K562 (cell line): ENCODE data around the gene WWOX. TPM values are rescaled to one million over a fixed set of nuclear protein-coding genes. Genes with fewer than 3 reads are reported as not detected.

ENCODE experiments used
- ATAC-seq: fragments of 200-7000 bp; cut with Tn5 transposase; 3 replicates; pipeline ENCODE4 v1.9.1; 2020; ENCODE audit warnings: moderate library complexity
- BruUV-seq: library from RNA; stranded (reverse); fragments of 400-500 nt; replicated peaks from 2 replicates; lab custom pipeline; 2021; lab: Mats Ljungman, UMichigan
- CTCF ChIA-PET: fragments of 300-600 bp; formaldehyde crosslinking; extraction: SDS; loops from one replicate; lab custom pipeline; 2021; ENCODE audit warnings: low intra/inter-chr PET ratio; lab: Yijun Ruan, JAX
- POLR2A ChIA-PET: fragments of 300-600, 350-650 bp; sonication (Branson Sonifier 250); formaldehyde crosslinking; extraction: SDS; loops from one replicate; lab custom pipeline; 2021; ENCODE audit warnings: antibody characterized with exemption, inconsistent platforms; lab: Yijun Ruan, JAX
- DNase-seq, 4 experiments: peaks; one replicate each; pipeline versions ENCODE4 v3.0.0 to v3.0.0-alpha.2; 2011 to 2018; ENCODE audit warnings: low spot score in 3 of 4, mixed read lengths in 3 of 4; ENCODE audit errors: extremely low read depth in 1 of 4
- FAIRE-seq: peaks from 2 replicates; lab custom pipeline; 2011; peaks lifted over from hg19 to GRCh38; lab: Jason Lieb, UNC
- H2AFZ ChIP-seq: 2 replicates; pipeline ENCODE4 v1.6.0; 2011; ENCODE audit warnings: low read depth, low read length, control low read depth, inconsistent platforms
- H3K27ac ChIP-seq: fragments of 200-600 bp; 3 replicates; pipeline ENCODE4 v1.8.0; 2011; ENCODE audit warnings: low read depth, mild to moderate bottlenecking, control low read depth, inconsistent platforms, low read length, moderate library complexity, mixed read lengths; ENCODE audit errors: extremely low read depth
- H3K27me3 ChIP-seq, 2 experiments: fragments of 300-600 bp in 1 of 2; 2 replicates in 1 of 2; 3 replicates in 1 of 2; pipeline versions ENCODE4 v1.6.0 to v1.8.0; 2011; ENCODE audit warnings: inconsistent platforms in 2 of 2, low read length in 2 of 2, mild to moderate bottlenecking in 1 of 2, mixed read lengths in 1 of 2, moderate library complexity in 1 of 2; ENCODE audit not compliant: control insufficient read depth in 2 of 2, insufficient read depth in 2 of 2
- H3K36me3 ChIP-seq: fragments of 300-600 bp; 3 replicates; pipeline ENCODE4 v1.8.0; 2011; ENCODE audit warnings: mild to moderate bottlenecking, low read length, inconsistent platforms; ENCODE audit not compliant: control insufficient read depth, insufficient read depth
- H3K4me1 ChIP-seq, 2 experiments: fragments of 200-600 bp in 1 of 2; replicated peaks in 1 of 2; 2 replicates in 1 of 2; 3 replicates in 1 of 2; pipeline versions ENCODE4 v1.5.1 to v1.8.0; 2011; ENCODE audit warnings: inconsistent platforms in 2 of 2, low read length in 2 of 2, mild to moderate bottlenecking in 1 of 2, mixed read lengths in 1 of 2, moderate library complexity in 1 of 2; ENCODE audit not compliant: control insufficient read depth in 2 of 2, insufficient read depth in 2 of 2
- H3K4me2 ChIP-seq: 2 replicates; pipeline ENCODE4 v1.6.1; 2011; ENCODE audit warnings: low read length, control low read depth, inconsistent platforms, mixed read lengths; ENCODE audit not compliant: insufficient read depth
- H3K4me3 ChIP-seq: fragments of 200-600 bp; sonication (generic), shearing (Covaris generic); 2 replicates; pipeline ENCODE4 v1.5.1; 2016; ENCODE audit warnings: control low read depth, inconsistent platforms
- H3K79me2 ChIP-seq: fragments of 200-600 bp; 3 replicates; pipeline ENCODE4 v1.8.0; 2011; ENCODE audit warnings: low read length, inconsistent platforms; ENCODE audit not compliant: control insufficient read depth, insufficient read depth
- H3K9ac ChIP-seq, 2 experiments: 2 replicates each; pipeline versions ENCODE4 v1.6.0 to v1.6.1; 2011; ENCODE audit warnings: low read depth in 2 of 2, low read length in 2 of 2, control low read depth in 1 of 2, inconsistent platforms in 1 of 2, mild to moderate bottlenecking in 1 of 2, mixed read lengths in 1 of 2; ENCODE audit not compliant: insufficient read depth in 1 of 2
- H3K9me1 ChIP-seq: one replicate; pipeline ENCODE4 v1.6.0; 2011; ENCODE audit warnings: inconsistent platforms, mild to moderate bottlenecking, low read length, moderate library complexity; ENCODE audit not compliant: control insufficient read depth, insufficient read depth
- H3K9me3 ChIP-seq: replicated peaks from 2 replicates; pipeline ENCODE4 v1.5.1; 2011; ENCODE audit warnings: low read depth, low read length, inconsistent platforms; ENCODE audit not compliant: control insufficient read depth, insufficient read depth
- H4K20me1 ChIP-seq: replicated peaks from 2 replicates; pipeline ENCODE4 v1.6.1; 2011; ENCODE audit warnings: low read length, inconsistent platforms, mixed read lengths; ENCODE audit not compliant: control insufficient read depth, insufficient read depth
- FOXM1 ChIP-seq, 2 experiments: fragments of 450-650 bp in 1 of 2; sonication (generic) in 1 of 2; formaldehyde crosslinking in 1 of 2; IDR thresholded peaks; 2 replicates each; pipeline versions ENCODE4 v1.6.1 to v1.9.0; 2017 to 2022; ENCODE audit warnings: low read depth in 2 of 2, mild to moderate bottlenecking in 2 of 2, missing genetic modification reagents in 1 of 2, moderate library complexity in 1 of 2
- KLF16 ChIP-seq: IDR thresholded peaks from 2 replicates; pipeline ENCODE4 v1.6.1; 2016; ENCODE audit warnings: antibody characterized with exemption
- L3MBTL2 ChIP-seq: fragments of 450-650 bp; IDR thresholded peaks from 2 replicates; pipeline ENCODE4 v1.6.1; 2016; ENCODE audit warnings: mild to moderate bottlenecking, moderate library complexity
- MYNN ChIP-seq, 2 experiments: sonication (generic); formaldehyde crosslinking in 1 of 2; IDR thresholded peaks; 2 replicates each; pipeline versions ENCODE4 v1.5.0 to v1.6.1; 2016 to 2020; ENCODE audit warnings: antibody characterized with exemption in 1 of 2, missing genetic modification reagents in 1 of 2
- POLR3G ChIP-seq: IDR thresholded peaks from 2 replicates; pipeline ENCODE4 v1.6.1; 2011; ENCODE audit not compliant: insufficient read length, insufficient replicate concordance; ENCODE audit errors: extremely low read depth
- SOX6 ChIP-seq: fragments of 450-650 bp; IDR thresholded peaks from 2 replicates; pipeline ENCODE4 v1.6.1; 2014; ENCODE audit warnings: mild to moderate bottlenecking
- TBL1XR1 ChIP-seq, 2 experiments: IDR thresholded peaks; 2 replicates each; pipeline ENCODE4 v1.6.1; 2012; ENCODE audit warnings: improper control_type of control experiment in 2 of 2, low read length in 2 of 2, mild to moderate bottlenecking in 1 of 2
- YY1 ChIP-seq, 3 experiments: IDR thresholded peaks; 2 replicates each; pipeline ENCODE4 v1.6.1; 2011; ENCODE audit warnings: low read length in 2 of 3, mild to moderate bottlenecking in 2 of 3, moderate library complexity in 2 of 3, borderline replicate concordance in 1 of 3, control low read depth in 1 of 3, low read depth in 1 of 3; ENCODE audit not compliant: insufficient read depth in 3 of 3, insufficient replicate concordance in 2 of 3, control insufficient read depth in 1 of 3, insufficient read length in 1 of 3; ENCODE audit errors: extremely low read depth in 1 of 3
- ZNF316 ChIP-seq: fragments of 450-650 bp; IDR thresholded peaks from 2 replicates; pipeline ENCODE4 v1.6.1; 2016
- WGBS: fragments of 100-300 bp; shearing (Covaris generic); methylation state at CpG from one replicate; pipeline ENCODE4 v1.1.6; 2016; ENCODE audit warnings: low coverage, mixed read lengths; ENCODE audit not compliant: insufficient coverage; ENCODE audit errors: missing lambda C conversion rate; 5-methylcytosine and 5-hydroxymethylcytosine counted together
- in situ Hi-C: fragments of 300-500 bp; cut with MboI; formaldehyde crosslinking; loops from 4 replicates; pipeline ENCODE4 v1.15.0; 2018; ENCODE audit warnings: inconsistent platforms, mixed read lengths
- intact Hi-C: fragments of 100-400 bp; cut with micrococcal nuclease; formaldehyde crosslinking; loops from 2 replicates; pipeline ENCODE4 v1.14.2; 2022
- polyA plus RNA-seq, 8 experiments: library from polyadenylated mRNA; depleted of rRNA in 4 of 8; stranded (reverse) in 5 of 8; unstranded in 3 of 8; fragments of >200 nt; fragmentation: Nextera tagmentation in 2 of 8; fragmentation: Illumina TruSeq in 1 of 8; extraction: Ambion mirVana in 2 of 8; extraction: Trizol in 1 of 8; gene quantifications; 2 replicates each; pipeline versions ENCODE4 v1.2.1 to v1.2.3, GENCODE V29; 2011 to 2014; ENCODE audit warnings: inconsistent platforms in 1 of 8, missing spikeins in 1 of 8
- total RNA-seq, 7 experiments: library from RNA; depleted of rRNA in 6 of 7; stranded (reverse); fragments of >200 nt in 6 of 7; fragmentation: Illumina TruSeq in 2 of 7; extraction: Trizol in 2 of 7; gene quantifications; 2 replicates each; pipeline versions ENCODE4 v1.2.1 to v1.2.3, GENCODE V29; 2011 to 2021; ENCODE audit warnings: low replicate concordance in 1 of 7
- TF ChIP-seq, protein P1 (sequence below): fragments of 200-800 bp; sonication (Bioruptor generic); IDR thresholded peaks from 2 replicates; pipeline ENCODE4 v1.6.1; 2017; ENCODE audit warnings: missing genetic modification characterization, missing compliant biosample characterization
- TF ChIP-seq, protein P2 (sequence below): fragments of 250-450 bp; sonication (Bioruptor Pico); IDR thresholded peaks from 2 replicates; pipeline ENCODE4 v1.4.0; 2020; ENCODE audit warnings: mild to moderate bottlenecking, moderate library complexity

Gene WWOX
- total and polyA plus RNA-seq, 9 of the 15 experiments (the other 6 are each of a cell fraction or from before 2014, with no cell fraction given) = 1.6 to 22.7 (median 8.1) TPM

DNA sequence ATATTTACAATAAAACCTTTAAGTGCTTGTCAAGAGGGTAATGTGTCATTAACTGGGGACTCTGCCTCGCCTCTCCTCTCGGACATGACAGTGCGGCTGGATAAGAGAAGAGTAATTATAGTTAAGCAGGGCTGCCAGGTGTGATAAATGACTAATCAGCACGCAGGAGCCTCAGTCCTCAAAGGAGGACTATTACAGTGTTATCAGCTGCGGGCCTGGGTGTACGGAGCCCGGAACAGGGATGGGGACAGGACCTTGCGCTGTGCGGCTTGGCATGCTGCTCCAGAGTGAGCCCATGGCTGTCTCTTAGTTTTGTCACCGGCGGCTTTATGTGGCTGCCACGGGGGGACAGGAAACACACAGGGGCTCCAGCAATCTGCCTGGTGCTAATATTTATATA lies 893.9 kb downstream of the WWOX start:
- Histone ChIP-seq H3K4me1 (peaks cover 6 to 8% of the 10 kb centered on the region in 2 experiments; a peak in 4 of 5 replicates), H3K79me2 (no peaks in the 10 kb centered on the region), H2AFZ (no peak overlapping the region), H3K9me1 (no peaks in the 10 kb centered on the region), H3K27ac (no peak overlapping the region), H3K9ac (no peak overlapping the region), H3K4me2 (peak overlapping the region; percentile 22; the same call in 1 of the 2 replicates), H4K20me1 (peaks cover 9% of the 10 kb centered on the region), H3K36me3 (no peaks in the 10 kb centered on the region), H3K9me3 (no peaks in the 10 kb centered on the region), H3K27me3 (peaks cover 38 to 43% of the 10 kb centered on the region in 2 experiments), H3K4me3 (no peak overlapping the region)
- ChIA-PET CTCF (no interaction called here), POLR2A (no interaction called here)
- DNase-seq (peak; percentile 14 to 76 (median 46)), ATAC-seq (peak; percentile 96), FAIRE-seq (no peak)
- no TSS peak for BruUV-seq
- in situ Hi-C loops (no loop called here), intact Hi-C loops (no loop called here)
- 0% methylated on average over 12 of the region's 12 CpGs for WGBS
- TF ChIP-seq, protein P1, sequence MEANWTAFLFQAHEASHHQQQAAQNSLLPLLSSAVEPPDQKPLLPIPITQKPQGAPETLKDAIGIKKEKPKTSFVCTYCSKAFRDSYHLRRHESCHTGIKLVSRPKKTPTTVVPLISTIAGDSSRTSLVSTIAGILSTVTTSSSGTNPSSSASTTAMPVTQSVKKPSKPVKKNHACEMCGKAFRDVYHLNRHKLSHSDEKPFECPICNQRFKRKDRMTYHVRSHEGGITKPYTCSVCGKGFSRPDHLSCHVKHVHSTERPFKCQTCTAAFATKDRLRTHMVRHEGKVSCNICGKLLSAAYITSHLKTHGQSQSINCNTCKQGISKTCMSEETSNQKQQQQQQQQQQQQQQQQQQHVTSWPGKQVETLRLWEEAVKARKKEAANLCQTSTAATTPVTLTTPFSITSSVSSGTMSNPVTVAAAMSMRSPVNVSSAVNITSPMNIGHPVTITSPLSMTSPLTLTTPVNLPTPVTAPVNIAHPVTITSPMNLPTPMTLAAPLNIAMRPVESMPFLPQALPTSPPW (CRISPR knock-in tag) = no peak
- TF ChIP-seq L3MBTL2 (no peak), YY1 (IDR thresholded peaks at IDR 0.05; ENCODE audit: borderline replicate concordance in 1 of 3, control insufficient read depth in 1 of 3, extremely low read depth in 1 of 3, insufficient read depth in 3 of 3, insufficient read length in 1 of 3, insufficient replicate concordance in 2 of 3, low read depth in 1 of 3, low read length in 2 of 3) (no peak), MYNN (IDR thresholded peaks at IDR 0.05) (peak; percentile 50; the same call in 1 of the 2 replicates), MYNN (CRISPR knock-in tag; IDR thresholded peaks at IDR 0.05) (no peak), SOX6 (peak; percentile 72), ZNF316 (peak; percentile 34), FOXM1 (IDR thresholded peaks at IDR 0.05; ENCODE audit: low read depth) (peak; percentile 61; the same call in 1 of the 2 replicates), FOXM1 (CRISPR knock-in tag; IDR thresholded peaks at IDR 0.05; ENCODE audit: low read depth) (no peak), KLF16 (peak; percentile 70; the same call in 1 of the 2 replicates), POLR3G (no peak), TBL1XR1 (IDR thresholded peaks at IDR 0.05; ENCODE audit: low read length in 2 of 2) (0 out of 4 replicates have a peak, but pooled peaks of 1 of the 2 experiments have one; percentile 21)
- TF ChIP-seq, protein P2, sequence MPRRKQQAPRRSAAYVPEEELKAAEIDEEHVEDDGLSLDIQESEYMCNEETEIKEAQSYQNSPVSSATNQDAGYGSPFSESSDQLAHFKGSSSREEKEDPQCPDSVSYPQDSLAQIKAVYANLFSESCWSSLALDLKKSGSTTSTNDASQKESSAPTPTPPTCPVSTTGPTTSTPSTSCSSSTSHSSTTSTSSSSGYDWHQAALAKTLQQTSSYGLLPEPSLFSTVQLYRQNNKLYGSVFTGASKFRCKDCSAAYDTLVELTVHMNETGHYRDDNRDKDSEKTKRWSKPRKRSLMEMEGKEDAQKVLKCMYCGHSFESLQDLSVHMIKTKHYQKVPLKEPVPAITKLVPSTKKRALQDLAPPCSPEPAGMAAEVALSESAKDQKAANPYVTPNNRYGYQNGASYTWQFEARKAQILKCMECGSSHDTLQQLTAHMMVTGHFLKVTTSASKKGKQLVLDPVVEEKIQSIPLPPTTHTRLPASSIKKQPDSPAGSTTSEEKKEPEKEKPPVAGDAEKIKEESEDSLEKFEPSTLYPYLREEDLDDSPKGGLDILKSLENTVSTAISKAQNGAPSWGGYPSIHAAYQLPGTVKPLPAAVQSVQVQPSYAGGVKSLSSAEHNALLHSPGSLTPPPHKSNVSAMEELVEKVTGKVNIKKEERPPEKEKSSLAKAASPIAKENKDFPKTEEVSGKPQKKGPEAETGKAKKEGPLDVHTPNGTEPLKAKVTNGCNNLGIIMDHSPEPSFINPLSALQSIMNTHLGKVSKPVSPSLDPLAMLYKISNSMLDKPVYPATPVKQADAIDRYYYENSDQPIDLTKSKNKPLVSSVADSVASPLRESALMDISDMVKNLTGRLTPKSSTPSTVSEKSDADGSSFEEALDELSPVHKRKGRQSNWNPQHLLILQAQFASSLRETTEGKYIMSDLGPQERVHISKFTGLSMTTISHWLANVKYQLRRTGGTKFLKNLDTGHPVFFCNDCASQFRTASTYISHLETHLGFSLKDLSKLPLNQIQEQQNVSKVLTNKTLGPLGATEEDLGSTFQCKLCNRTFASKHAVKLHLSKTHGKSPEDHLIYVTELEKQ (CRISPR knock-in tag) = no peak
